NCI-H1417 treated with DMSO at 0.1 percent for 48 hours (cell line): ENCODE measurements around the gene FLOT2.
"Not testable (repeated sequence)": the region's sequence is repeated elsewhere in the genome, so short reads cannot be mapped to it uniquely, and the experiment has no call there.

Source experiments
- DNase-seq: peaks from one replicate; lab custom pipeline; 2025; lab: John Stamatoyannopoulos, UW

Gene FLOT2

DNA sequence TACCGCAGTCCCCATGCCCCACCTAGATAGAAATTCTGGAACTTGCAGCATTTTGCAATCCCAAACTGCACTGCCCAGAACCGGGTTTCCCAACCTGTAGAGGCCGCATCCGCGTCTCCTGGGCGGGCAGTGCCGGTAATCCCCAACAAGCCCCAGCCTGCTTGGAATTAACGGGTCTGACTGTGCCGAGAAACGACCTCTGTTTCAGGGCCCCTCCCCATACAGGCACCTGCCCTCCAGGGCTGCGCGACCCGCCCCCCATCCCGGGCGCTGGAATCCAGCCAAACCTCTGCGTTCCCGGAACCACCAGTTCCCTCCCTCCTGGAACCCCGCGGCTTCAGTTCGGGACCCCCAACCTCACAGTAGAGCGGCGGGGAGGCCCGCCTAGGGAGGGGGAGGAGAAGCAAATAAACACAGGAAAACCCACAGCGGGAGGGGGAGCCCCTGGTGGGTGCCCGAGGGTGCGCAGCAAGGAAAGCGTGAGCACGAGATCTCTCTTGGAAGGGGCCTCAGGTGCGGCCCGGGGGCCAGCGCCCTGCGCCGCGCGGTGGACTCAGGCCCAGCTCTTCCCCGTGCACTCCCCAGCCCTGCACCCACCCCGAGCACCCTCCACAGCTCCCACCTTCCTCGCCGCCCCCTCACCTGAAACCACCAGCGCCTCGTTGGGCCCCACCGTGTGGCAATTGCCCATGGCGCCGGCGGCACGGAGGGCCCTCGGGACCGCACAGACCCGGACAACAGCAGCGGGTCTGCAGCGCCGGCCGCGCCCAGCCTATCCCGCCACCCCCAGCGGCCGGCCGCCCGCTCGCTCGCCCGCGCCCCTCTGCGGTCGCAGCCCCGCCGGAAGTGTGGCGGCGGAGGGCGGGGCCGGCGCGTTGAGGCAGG is at the start of gene FLOT2:
FLOT2 (minus strand) TSS at position 850 of the 885 bp plus-strand sequence; CDS start at position 691, 159 bp downstream.
- peak; percentile 51 for DNase-seq

DNA sequence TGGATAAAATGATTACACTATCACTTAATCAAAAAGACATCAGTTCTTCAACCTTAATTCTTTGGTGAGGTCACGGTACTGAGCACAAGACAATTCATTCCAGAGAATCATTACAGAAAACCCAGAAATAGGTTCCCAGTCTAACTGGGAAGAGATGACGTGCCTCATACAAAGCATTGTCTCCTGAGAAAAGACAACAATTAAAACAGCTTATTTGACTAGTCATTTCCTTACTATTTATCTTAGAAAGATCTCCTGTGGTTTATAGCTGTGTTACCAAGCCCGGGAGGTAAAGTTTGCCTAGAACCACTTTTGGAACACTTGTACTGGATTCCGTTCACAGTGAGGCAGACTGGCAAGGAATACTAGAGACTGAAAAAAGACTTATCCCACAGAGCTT is 48.7 kb upstream of the FLOT2 start:
- no peak for DNase-seq

DNA sequence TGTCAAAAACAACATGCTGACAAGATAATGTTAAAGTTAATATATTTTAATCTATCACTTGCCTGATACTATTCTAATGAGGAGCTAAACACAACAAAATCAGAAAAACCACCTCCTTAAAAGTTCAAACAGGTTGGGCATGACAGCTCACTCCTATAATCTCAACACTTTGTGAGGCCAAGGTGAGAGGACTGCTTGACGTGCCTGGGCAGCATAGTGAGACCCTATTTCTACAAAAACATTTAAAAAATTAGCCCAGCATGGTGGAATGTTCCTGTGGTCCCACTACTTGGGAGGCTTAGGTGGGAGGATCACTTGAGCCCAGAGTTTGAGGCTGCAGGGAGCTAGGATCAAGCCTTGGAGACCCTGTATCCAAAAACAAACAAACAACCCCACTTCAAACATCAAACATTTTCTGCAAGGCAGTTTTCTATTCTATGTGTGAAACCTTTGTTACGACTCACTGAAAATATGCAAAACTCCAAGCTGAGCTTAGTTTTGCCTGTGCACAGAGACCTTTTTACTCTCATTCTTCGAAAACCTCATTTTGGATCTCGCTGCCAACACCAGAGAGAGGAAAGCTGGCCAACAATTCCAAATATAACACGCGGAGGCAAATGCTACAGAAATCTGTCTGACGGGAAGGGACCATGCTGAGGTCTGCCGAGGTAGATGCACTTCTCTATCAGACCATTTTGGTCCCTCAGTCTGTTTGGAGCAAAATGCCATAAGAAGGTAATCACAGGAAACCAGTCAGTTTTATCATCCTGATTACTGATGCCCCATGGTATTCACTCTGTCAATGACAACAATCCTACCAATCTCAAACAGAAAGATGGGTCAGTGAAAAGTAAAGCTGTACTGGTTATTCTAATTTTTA is 47.6 kb upstream of the FLOT2 start:
- DNase-seq, result no peak

DNA sequence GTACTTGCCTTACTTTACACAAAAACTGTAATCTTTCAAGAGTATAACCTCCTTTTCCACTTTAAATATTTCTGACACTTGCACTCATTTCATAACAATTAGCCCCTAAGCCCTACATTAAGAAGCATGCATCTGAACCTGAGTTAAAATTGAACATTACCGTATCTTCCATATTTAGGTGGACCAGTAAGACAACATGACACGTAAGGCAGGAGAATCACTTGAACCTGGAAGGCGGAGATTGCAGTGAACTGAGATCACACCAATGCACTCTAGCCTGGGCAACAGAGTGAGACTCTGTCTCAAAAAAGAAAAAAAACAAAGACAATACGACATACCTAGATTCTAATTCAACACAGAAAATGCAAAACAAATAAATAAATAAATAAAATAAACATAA is 46.8 kb upstream of the FLOT2 start:
- DNase-seq, result no peak

- DNase-seq, result no peak
Measured at GRCh38 chr17:28942925-28943324, 45.4 kb upstream of the FLOT2 start.

DNA sequence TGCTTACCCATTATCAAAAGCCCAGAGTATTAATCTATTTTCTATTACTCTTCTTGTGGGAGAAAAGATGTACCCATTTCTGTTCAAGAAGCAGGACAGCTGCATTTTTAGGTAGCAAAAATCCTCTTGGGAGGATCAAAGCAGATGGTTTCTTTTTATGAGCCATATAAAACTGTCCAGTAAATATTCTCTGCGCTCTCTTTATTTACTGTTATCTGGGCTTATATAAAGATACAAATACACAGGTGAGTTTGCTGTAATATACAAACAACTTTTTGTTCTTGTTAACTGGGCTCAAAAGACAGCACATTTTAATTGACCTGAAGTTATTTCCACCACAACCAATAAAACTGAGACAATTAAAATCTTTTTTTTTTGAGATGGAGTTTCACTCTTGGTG is 43.7 kb upstream of the FLOT2 start:
- DNase-seq, result no peak

DNA sequence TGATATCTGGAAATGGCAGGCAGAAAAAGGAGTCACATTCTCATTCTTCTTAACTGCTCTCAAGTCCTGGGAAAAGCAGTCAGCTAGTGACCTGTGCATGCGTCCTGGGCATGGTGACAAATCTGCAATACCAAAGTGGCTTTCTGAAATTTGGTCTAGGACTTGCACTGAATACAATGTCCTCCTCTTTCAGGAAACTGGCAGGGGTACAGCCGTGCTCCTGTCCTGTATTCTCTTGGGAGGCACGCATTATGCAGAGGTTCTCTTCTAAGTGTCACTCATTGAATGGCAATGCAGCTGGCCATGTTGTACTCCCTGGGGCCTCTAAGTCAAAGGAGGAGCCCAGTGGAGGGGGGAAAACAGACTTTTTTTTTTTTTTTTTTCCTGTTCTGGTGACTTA is 43.1 kb upstream of the FLOT2 start:
- DNase-seq, result no peak

DNA sequence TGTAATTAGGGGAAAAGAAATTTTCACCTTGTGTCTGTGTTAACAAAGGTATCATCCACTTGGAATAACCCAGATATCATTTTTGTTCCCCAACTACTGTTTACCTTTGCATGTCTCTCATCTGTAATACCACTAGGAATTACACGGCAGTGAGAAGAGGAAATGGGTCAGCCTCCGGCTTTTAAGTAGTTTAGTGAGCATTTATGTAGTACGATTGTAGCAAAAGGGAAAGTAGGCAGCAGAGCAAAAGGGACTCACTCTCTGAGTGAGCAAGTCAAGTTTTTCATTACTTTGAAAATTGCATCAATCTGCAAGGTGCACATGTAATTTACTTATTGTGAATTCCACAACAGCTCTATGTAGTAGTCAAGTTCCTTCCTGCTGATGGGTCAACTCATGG is 42.6 kb upstream of the FLOT2 start:
- DNase-seq, result no peak

GRCh38 chr17:28938552-28938951 is 41.0 kb upstream of the FLOT2 start:
- no peak for DNase-seq

GRCh38 chr17:28937044-28937729 is 39.7 kb upstream of the FLOT2 start:
- no peak for DNase-seq

- no peak for DNase-seq
Measured at GRCh38 chr17:28935744-28936460, 38.4 kb upstream of the FLOT2 start.

- DNase-seq, result not testable (repeated sequence)
Measured at GRCh38 chr17:28934508-28934907, 37.0 kb upstream of the FLOT2 start.

DNA sequence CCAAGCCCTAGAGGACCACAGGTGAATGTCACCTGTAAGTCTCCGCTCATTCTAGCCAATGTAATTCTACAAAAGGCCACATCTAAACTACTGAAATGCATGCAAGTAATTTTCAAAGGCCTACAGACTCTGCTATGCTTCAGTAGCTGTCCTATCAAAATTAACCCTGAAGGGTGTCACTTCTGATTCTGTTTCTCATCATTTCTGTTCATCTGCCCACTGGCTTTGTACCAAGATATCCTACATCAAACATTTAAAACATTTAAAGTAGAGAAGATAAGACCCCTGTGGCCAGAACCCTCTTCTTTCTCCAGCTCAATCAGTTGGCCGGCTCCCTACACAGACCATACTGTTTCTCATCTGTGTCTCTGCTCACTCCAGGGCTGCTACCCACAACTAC is 32.3 kb upstream of the FLOT2 start:
- DNase-seq, result no peak

DNA sequence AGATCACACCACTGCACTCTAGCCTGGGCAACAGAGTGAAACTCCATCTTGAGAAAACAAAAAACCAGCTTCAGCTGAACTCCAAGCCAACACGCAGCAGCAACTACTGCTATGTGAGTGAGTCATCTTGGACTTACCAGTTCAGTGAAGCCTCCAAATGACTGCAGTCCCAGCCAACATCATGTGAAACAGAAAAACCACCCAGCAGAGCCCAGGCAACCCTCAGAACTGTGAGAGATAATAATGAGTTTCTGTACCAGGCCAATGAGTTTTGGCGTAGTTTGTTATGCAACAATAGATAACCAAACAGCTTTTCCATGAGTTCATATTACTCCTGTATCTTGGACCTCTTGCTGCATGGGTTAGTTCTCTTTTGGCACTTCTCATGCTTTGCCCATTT is 30.5 kb upstream of the FLOT2 start:
- no peak for DNase-seq

DNA sequence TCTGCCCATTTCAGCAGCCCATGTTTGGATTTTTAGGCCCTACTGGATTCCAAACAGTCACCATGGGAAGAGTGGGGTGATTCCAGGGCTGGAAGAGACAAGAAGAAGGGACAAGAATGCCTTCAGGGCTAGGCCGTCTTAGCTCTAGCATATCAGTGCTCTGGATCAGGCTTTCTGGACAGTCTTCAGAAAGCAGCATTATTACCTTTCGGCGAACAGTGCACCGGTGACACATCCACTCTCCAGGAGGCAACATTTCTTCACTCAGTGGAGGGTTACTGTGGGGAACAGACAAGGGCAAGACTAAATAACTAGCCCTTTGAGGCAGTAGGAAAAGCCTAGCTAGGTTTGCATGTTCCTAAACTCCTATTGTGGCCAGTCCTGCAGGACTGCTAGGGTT is 29.3 kb upstream of the FLOT2 start:
- no peak for DNase-seq

GRCh38 chr17:28926366-28926765 is 28.8 kb upstream of the FLOT2 start:
- no peak for DNase-seq

DNA sequence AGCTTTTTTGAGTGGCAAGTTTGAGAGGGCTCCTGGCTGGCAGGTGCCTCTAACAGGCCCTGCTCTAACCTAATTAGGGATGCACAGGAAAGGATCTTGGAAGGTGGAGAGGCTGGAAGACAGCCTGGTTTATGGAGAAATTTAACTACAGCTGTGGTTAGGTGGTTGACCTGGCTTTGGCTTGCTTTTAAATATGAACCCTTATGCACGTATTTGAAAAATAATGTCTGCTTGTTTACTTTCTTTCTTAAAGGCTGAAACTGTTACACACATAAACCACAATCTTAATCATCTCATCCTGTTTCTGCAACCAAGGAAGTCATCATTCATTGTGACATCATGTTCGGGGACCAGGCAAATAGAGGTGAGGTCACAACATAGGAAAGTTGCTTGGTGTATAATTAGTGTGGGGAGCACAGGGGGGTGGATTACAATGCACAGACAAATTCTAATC is 28.4 kb upstream of the FLOT2 start:
- no peak for DNase-seq

GRCh38 chr17:28920201-28920600 is 22.7 kb upstream of the FLOT2 start:
- DNase-seq, result no peak

DNA sequence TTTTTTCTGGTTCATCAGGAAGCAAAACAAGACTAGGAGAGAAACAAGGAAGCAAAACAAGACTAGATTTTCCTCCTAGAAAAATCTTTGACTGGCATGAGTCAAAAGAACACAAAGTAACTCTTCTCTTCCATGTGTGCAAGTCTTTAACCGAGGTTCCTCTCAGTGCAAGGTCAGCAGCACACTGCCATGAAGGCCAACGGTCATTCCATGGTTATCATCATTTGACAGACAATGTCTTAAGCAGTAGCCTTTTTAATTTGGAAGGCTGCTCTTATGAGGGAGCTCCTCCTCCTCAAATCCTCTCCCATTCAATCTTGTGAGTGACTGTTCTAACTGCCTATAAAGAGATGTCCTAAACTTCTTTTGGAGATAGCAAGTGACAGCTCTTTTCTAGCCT is 20.8 kb upstream of the FLOT2 start:
- no peak for DNase-seq

DNA sequence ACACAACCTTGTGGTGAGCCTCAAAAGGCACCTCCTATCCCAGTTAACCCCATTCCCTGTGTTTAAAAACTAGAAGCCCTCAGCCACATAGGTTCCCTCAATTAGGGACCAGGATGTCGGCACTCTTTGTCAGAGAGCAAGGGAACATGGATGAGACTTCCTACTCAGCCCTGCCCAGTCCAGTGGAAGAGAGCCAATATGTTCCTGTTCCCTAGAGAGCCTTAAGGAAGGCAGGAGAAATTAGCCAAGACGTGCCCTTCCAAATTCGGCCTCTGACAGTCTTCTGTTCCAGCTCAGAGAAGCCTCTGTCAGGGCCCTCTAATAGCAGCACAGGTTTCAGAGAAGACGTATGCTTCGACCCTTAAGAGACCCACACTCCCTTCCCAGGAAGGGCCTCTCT is 19.9 kb upstream of the FLOT2 start:
- no peak for DNase-seq

GRCh38 chr17:28917029-28917428 is 19.5 kb upstream of the FLOT2 start:
- DNase-seq, result no peak
